Measurements from ENCODE around the gene TGFBR3.

DNA sequence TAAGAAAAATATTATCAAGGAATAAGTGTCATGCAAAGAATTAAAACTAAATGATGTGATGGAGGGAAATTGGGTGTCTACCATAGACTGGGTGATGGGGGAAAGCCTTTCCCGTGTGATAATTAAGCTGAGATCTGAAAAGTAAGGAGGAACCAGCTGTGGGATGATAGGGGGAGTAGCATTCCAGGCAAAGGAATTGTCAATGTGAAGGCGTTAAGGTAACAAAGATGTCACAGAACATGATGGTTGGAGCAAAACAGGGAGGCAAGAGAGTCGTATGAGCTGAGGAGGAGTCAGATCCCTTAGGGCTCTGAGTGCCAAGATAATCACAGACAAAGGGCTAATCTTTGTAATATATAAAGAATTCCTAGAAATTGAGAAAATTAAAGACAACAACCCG is 215.2 kb downstream of the TGFBR3 start:
- TF ChIP-seq, protein P1, sequence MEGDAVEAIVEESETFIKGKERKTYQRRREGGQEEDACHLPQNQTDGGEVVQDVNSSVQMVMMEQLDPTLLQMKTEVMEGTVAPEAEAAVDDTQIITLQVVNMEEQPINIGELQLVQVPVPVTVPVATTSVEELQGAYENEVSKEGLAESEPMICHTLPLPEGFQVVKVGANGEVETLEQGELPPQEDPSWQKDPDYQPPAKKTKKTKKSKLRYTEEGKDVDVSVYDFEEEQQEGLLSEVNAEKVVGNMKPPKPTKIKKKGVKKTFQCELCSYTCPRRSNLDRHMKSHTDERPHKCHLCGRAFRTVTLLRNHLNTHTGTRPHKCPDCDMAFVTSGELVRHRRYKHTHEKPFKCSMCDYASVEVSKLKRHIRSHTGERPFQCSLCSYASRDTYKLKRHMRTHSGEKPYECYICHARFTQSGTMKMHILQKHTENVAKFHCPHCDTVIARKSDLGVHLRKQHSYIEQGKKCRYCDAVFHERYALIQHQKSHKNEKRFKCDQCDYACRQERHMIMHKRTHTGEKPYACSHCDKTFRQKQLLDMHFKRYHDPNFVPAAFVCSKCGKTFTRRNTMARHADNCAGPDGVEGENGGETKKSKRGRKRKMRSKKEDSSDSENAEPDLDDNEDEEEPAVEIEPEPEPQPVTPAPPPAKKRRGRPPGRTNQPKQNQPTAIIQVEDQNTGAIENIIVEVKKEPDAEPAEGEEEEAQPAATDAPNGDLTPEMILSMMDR (IDR thresholded peaks at IDR 0.05), result no peak
- TF ChIP-seq POLR2A (IDR thresholded peaks at IDR 0.05), result no peak
- no peak for TF ChIP-seq EP300 (IDR thresholded peaks at IDR 0.05)
